ENCODE measurements around the gene NSMF. TPM values are rescaled to one million over a fixed set of nuclear protein-coding genes. Genes with fewer than 3 reads are reported as not detected.

The NSMF gene
- total RNA-seq, 1 donor from 2014 or later: 131 TPM

GRCh38 chr9:137409515-137409914 is 49.6 kb downstream of the NSMF start:
- Mint-ChIP-seq H3K4me1 (ENCODE audit: low read depth, unreplicated experiment) (peaks cover 4% of the 10 kb centered on the region), H3K9me3 (ENCODE audit: unreplicated experiment) (peaks cover under 1% of the 10 kb centered on the region), H3K4me3 (ENCODE audit: unreplicated experiment) (no peak overlapping the region), H3K36me3 (ENCODE audit: unreplicated experiment) (no peaks in the 10 kb centered on the region), H3K27ac (ENCODE audit: unreplicated experiment) (no peak overlapping the region), H3K27me3 (ENCODE audit: unreplicated experiment) (peaks cover 2% of the 10 kb centered on the region)
- DNase-seq: no peak
- TF ChIP-seq, protein P1, sequence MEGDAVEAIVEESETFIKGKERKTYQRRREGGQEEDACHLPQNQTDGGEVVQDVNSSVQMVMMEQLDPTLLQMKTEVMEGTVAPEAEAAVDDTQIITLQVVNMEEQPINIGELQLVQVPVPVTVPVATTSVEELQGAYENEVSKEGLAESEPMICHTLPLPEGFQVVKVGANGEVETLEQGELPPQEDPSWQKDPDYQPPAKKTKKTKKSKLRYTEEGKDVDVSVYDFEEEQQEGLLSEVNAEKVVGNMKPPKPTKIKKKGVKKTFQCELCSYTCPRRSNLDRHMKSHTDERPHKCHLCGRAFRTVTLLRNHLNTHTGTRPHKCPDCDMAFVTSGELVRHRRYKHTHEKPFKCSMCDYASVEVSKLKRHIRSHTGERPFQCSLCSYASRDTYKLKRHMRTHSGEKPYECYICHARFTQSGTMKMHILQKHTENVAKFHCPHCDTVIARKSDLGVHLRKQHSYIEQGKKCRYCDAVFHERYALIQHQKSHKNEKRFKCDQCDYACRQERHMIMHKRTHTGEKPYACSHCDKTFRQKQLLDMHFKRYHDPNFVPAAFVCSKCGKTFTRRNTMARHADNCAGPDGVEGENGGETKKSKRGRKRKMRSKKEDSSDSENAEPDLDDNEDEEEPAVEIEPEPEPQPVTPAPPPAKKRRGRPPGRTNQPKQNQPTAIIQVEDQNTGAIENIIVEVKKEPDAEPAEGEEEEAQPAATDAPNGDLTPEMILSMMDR (IDR thresholded peaks at IDR 0.05; ENCODE audit: partially characterized antibody, unreplicated experiment): no peak

GRCh38 chr9:137408651-137409405 is 50.3 kb downstream of the NSMF start:
- peaks cover 4% of the 10 kb centered on the region for H3K27me3 Mint-ChIP-seq (ENCODE audit: unreplicated experiment)
- TF ChIP-seq, protein P1 (IDR thresholded peaks at IDR 0.05; ENCODE audit: partially characterized antibody, unreplicated experiment): no peak
- H3K36me3 Mint-ChIP-seq (ENCODE audit: unreplicated experiment): no peaks in the 10 kb centered on the region

GRCh38 chr9:137407590-137408300 is 51.4 kb downstream of the NSMF start:
- Mint-ChIP-seq H3K4me3 (ENCODE audit: unreplicated experiment) (peak overlapping the region; percentile 25), H3K9me3 (ENCODE audit: unreplicated experiment) (peaks cover 4% of the 10 kb centered on the region)

More at GRCh38 chr9:137408651-137409405, 50.3 kb downstream of the NSMF start:
- Mint-ChIP-seq H3K27ac (ENCODE audit: unreplicated experiment) (no peak overlapping the region), H3K9me3 (ENCODE audit: unreplicated experiment) (peaks cover 3% of the 10 kb centered on the region), H3K4me3 (ENCODE audit: unreplicated experiment) (no peak overlapping the region), H3K4me1 (ENCODE audit: low read depth, unreplicated experiment) (no peaks in the 10 kb centered on the region)
- DNase-seq: no peak

DNA sequence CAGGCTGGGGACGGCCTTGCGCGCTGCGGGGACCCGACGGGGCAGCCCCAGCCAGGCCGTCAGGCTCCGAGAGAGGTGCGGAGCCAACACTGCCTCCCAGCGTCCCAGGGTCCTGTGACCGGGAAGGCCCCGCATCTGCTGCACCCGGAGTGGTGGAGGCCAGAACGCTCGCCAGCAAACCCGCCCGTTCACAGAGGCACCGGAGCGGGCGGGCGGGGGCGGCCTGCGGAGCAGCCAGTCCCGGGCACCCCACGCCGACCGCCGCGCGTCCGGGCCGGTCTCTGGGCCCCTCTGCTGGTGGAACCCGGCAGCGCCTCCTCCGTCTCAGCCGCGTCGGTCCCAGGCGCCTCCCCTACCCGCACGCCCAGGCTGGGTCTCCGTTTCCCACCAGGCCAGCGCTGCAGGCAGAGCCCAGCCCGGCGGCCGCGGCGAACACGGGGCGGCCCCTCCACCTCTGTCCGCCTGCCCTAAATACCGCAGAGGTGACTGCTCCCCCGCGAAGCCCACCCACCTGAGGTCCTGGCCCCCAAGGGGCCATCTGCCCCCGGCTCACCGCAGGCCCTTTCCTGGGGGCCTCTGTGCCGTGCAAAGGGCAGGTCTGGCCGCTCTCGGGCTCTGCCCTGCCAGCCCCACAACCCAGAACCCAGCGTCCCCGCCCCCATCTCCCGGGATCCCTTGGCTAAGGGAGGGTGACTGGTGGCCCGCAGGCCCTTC is 52.1 kb downstream of the NSMF start:
- Mint-ChIP-seq H3K4me1 (ENCODE audit: low read depth, unreplicated experiment) (no peaks in the 10 kb centered on the region), H3K36me3 (ENCODE audit: unreplicated experiment) (peaks cover 8% of the 10 kb centered on the region), H3K9me3 (ENCODE audit: unreplicated experiment) (peaks cover 11% of the 10 kb centered on the region), H3K27me3 (ENCODE audit: unreplicated experiment) (peaks cover 4% of the 10 kb centered on the region), H3K27ac (ENCODE audit: unreplicated experiment) (no peak overlapping the region), H3K4me3 (ENCODE audit: unreplicated experiment) (no peak overlapping the region)
- TF ChIP-seq, protein P1 (IDR thresholded peaks at IDR 0.05; ENCODE audit: partially characterized antibody, unreplicated experiment): peak; percentile 87
- peak; percentile 90 for DNase-seq

More at GRCh38 chr9:137407590-137408300, 51.4 kb downstream of the NSMF start:
- Mint-ChIP-seq H3K27me3 (ENCODE audit: unreplicated experiment) (peaks cover 4% of the 10 kb centered on the region), H3K36me3 (ENCODE audit: unreplicated experiment) (peaks cover under 1% of the 10 kb centered on the region), H3K27ac (ENCODE audit: unreplicated experiment) (no peak overlapping the region), H3K4me1 (ENCODE audit: low read depth, unreplicated experiment) (no peaks in the 10 kb centered on the region)
- no peak for DNase-seq
- TF ChIP-seq, protein P1 (IDR thresholded peaks at IDR 0.05; ENCODE audit: partially characterized antibody, unreplicated experiment): no peak

Data from glutamatergic neuron (in vitro differentiated cells).